SIG-M5 (cell line): ENCODE data around the gene PAF1.

Experiments used
- DNase-seq: peaks from one replicate; lab custom pipeline; 2025; lab: John Stamatoyannopoulos, UW

PAF1 gene

DNA sequence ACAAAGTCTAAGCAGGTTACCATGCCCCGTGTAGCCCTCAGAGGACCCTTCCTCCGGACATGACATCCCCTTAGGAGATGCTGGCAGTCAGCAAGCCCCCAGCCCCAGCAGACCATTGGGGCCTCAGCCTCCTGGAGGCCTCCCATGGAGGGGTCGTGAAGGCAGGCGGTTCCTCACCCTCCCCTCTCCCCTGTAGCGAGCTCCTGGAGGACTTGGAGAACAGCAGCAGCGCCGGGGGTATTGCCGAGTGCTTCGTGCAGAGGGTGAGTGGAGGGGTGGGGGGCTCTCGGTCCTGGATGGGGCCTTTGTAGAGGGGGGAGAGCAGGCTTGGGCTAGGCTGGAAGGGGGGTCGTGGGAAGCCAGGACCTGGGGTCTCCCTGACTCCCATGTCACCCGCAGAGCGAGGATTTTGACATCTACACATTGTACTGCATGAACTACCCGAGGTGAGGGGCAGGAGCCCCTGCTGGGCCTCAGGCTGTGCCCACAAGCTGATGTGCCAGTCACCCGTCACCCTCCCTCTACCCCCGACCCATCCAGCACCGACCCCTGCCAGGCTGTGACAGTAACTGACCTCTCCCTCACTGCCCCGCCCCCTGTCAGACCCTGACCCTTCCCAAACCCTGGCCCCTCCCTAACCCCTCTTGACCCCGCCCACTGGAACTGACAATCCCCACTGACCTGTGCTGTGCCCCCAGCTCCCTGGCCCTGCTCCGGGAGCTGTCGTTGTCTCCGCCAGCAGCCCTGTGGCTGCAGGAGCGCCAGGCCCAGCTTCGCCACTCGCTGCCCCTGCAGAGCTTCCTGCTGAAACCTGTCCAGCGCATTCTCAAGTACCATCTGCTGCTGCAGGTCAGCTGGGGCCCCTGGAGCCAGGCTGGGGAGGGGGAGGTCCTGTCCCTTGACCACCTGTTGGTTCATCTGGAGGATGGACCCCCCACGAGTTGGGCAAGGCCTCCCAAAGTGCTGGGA lies 25.5 kb upstream of the PAF1 start:
- DNase-seq: no peak

DNA sequence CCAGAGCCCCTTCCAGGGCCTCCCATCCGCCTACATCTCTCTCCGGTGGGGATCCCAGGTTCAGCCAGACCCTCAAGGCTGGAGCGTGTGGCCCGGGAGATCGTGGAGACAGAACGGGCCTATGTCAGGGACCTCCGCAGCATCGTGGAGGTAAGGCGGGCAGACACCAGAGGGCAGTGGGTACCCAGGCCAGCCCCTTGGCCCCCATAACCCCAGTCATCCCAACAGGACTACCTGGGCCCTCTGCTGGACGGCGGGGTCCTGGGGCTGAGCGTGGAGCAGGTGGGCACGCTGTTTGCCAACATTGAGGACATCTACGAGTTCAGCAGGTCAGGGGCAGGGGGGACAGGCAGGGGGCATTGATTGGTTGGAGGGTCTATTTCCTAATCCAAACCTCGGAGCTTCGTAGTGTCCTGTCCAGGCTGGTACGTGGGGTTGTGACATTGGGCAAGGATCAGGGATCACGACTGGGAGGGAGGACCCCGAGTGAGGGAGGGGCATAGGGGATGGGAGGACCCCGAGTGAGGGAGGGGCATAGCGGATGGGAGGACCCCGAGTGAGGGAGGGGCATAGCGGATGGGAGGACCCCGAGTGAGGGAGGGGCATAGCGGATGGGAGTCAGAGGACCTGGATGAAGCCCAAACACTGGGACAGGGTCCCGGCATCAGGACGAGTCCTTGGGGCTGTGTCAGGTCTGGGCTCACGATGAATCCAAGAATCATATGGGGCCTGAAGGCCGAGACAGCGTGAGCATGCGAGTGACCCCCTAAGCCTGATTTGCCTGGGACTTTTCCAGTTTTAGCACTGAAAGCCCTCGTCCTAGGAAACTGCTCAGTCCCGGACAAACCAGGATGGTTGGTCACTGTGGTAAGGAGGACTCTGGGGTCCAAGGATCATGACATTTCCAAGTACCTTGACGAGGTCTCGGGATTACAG lies 24.5 kb upstream of the PAF1 start:
- no peak for DNase-seq

DNA sequence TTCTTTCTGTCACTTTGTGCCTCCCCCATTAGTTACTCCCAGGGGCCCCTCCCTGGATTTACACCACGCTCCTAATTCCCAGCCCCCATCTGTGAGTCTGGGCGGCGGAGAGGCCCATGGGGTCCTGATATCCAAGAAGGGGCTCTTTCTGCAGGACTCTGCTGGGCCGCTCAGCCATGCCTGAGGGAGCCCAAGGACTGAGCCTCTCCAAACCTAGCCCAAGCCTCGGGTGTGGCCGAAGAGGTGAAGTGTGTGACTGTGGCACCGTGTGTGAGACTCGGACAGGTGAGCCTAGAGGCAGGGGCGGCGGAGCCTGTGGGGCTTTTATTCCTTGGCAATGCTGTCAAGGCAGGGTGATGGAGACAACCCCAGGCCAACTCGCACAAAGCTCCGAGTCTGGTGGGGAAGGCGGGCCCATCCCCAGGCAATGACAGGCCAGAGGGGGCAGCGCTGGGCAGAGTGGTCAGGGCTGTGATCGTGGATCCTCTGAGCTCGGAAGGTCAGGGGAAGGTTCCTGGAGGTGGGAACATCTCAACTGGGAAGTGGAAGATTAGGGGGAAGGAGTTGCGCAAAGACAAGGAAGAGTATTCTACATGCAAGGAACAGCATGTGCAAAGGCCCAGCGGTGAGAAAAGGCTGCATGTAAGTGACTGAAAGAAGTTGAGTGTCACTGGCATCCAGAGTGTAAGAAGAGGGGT lies 23.2 kb upstream of the PAF1 start:
- no peak for DNase-seq

- no peak for DNase-seq
Observed at GRCh38 chr19:39413272-39413910, 22.5 kb upstream of the PAF1 start.

DNA sequence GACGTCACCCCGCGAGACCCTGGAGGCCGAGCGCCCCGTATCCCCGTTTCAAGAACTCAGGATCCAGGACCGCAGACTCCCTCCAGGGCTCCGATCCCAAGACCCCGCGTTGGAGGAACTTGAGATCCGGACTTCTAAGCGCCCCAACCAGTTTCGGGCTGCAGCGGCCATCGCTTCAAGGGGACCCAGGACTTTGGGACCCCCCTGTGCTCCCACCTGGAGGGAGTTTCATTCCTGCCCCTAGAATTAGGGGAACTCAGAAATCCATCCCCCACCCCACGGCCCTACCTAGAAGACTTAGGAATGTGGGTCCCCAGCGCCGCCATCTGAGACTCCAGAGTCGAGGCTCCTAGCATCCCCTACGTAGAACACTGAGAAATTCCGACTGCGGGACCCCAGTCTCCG lies 22.0 kb upstream of the PAF1 start:
- DNase-seq: no peak

- peak; percentile 94 for DNase-seq
Observed at GRCh38 chr19:39412100-39412866, 21.4 kb upstream of the PAF1 start, which contains the start of gene PLEKHG2. Gene PLEKHG2 (plus strand): TSS chr19:39412669. CDS start chr19:39414087, 1,418 bp downstream.

DNA sequence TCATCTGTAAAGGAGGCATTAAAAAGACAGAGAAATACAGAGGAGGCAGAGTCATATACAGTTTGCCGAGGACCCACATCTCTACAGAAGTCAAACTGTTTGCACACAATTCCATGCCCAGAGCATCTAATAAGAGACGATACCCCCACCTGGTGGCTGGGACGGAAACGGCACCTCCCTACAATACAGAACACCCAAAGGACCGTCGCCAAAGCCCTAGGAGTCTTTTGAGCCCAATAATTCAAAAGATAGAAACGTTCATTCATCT lies 20.9 kb upstream of the PAF1 start:
- DNase-seq: peak; percentile 22

DNA sequence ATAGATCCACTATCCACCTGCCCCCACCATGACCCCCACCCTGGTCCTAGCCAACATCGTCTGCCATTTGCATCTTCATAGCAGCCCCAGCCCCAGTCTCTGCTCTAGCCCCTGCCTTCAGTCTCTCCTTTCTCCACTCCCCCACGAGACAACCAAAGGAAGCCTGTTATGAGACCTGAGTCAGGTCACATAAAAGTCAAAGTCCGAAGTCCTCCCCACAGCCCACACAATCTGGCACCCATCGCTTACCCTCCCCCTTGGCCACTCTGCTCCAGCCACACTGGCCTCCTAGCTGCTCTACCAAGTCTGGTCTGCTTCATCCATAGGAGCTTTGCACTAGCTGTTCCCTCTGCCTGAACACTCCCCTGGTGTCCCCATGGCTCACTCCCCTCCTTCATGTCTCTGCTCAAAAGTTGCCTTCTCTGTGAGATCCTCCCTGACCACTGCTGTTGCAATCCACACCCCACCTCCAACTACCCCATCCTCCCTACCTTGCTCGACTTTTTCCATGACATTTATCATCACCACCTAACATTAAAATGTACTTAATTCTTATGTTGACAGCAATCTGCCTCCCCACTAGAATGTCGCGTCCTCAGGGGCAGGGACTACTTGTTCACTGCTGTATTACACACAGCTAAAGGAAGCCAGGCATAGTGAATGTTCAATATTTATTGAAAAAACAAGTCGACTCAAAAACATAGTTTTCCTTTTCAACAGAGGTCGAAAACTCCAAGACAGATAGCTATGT lies 20.4 kb upstream of the PAF1 start:
- DNase-seq: no peak

- DNase-seq: no peak
Observed at GRCh38 chr19:39410831-39411080, 19.9 kb upstream of the PAF1 start.

DNA sequence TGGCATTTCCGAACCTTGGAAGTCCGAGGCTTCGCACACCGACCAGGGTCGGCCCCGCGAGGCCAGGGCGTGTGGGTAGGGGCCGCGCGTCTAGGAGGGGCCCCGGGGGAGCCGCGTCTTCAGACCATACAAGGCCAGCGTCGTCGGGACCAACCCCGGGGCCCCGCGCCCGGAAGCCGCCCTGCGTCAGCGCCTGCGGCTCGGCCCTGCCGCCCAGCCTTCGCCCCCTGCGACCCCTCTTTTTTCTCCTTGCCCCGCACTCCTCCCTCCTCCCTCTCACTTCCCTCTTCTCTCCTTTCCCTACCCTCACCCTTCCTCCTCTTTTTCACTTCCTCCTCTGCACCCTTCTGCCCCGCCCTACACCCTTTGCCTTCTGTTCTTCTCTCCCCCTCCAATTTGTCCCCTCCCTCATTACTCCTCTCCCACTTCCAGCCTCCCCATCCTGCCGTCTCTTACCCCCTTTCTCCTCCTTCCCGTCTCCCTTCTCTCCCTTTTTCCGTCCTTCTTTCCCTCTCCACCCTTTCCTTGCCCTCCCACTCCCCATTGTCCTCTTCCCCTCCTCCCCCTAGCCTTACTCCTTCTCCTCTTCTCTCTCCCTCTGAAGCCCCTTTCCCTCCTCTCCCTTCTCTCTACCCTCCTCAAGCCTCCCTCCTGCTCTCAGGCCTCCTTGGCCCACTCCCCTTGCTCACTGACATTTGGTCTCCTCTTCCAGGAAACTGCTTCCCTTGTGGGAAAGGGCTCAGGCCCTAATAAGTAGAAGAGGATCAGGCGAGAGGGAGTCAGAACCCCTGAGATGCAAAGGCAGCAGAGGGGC lies 19.3 kb upstream of the PAF1 start:
- DNase-seq: peak; percentile 36

GRCh38 chr19:39409208-39410016 lies 18.5 kb upstream of the PAF1 start:
- no peak for DNase-seq

DNA sequence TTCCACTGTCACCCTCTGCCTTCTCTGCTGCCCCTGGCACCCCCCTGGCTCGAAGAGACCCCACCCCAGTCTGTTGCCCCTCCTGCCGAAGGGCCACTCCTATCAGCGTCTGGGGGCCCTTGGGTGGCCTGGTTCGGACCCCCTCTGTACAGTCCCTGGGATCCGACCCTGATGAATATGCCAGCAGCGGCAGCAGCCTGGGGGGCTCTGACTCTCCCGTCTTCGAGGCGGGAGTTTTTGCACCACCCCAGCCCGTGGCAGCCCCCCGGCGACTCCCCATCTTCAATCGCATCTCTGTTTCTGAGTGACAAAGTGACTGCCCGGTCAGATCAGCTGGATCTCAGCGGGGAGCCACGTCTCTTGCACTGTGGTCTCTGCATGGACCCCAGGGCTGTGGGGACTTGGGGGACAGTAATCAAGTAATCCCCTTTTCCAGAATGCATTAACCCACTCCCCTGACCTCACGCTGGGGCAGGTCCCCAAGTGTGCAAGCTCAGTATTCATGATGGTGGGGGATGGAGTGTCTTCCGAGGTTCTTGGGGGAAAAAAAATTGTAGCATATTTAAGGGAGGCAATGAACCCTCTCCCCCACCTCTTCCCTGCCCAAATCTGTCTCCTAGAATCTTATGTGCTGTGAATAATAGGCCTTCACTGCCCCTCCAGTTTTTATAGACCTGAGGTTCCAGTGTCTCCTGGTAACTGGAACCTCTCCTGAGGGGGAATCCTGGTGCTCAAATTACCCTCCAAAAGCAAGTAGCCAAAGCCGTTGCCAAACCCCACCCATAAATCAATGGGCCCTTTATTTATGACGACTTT lies 17.7 kb upstream of the PAF1 start:
- DNase-seq: no peak

DNA sequence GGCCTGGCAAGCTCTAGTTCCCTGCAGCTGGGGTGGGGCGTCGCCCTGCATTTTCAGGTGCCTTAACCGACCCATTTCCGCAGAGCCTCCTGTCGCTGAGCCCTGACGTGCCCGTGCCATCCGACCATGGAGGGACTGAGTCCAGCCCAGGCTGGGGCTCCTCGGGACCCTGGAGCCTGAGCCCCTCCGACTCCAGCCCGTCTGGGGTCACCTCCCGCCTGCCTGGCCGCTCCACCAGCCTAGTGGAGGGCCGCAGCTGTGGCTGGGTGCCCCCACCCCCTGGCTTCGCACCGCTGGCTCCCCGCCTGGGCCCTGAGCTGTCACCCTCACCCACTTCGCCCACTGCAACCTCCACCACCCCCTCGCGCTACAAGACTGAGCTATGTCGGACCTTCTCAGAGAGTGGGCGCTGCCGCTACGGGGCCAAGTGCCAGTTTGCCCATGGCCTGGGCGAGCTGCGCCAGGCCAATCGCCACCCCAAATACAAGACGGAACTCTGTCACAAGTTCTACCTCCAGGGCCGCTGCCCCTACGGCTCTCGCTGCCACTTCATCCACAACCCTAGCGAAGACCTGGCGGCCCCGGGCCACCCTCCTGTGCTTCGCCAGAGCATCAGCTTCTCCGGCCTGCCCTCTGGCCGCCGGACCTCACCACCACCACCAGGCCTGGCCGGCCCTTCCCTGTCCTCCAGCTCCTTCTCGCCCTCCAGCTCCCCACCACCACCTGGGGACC lies 16.9 kb upstream of the PAF1 start:
- no peak for DNase-seq

GRCh38 chr19:39407410-39407659 lies 16.4 kb upstream of the PAF1 start:
- no peak for DNase-seq

DNA sequence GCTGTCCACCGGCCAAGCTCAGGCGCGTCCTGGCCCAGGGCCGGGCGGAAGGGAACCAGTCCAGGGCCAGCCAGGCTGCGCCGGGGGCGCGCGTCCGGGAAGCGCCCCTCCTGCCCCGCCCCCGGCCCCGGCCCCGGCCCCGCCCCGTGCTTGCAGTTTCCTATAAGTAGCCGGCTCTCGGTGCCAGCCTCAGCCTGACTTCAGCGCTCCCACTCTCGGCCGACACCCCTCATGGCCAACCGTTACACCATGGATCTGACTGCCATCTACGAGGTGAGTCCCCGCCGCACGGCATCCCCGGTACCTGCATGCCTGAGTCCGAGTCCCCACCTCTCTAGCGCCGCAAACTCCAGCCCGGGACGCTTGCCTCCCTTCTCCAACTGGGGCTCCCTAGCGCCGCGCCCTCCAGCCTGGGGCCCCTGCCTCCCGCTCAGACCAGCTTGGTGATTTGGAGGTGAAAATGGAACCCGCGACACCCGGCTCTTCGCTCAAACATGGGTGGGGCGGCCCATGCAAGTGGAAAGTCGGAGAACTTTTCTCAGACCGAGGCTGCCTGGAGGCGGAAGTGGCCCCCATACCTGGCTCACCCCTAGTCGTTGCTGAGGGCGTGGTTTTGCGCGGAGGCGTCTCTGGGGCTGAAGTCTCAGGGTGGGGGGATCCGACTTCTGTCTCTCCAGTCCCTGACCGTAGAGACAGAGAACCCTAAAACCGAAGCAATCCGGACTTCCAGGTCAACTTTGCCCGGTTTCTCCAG lies 15.9 kb upstream of the PAF1 start, which contains the start of gene ZFP36:
Gene ZFP36, plus strand, starts transcription at position 192 of the 754 bp plus-strand sequence. Its CDS starts 58 bp downstream, at position 250.
- DNase-seq: no peak

DNA sequence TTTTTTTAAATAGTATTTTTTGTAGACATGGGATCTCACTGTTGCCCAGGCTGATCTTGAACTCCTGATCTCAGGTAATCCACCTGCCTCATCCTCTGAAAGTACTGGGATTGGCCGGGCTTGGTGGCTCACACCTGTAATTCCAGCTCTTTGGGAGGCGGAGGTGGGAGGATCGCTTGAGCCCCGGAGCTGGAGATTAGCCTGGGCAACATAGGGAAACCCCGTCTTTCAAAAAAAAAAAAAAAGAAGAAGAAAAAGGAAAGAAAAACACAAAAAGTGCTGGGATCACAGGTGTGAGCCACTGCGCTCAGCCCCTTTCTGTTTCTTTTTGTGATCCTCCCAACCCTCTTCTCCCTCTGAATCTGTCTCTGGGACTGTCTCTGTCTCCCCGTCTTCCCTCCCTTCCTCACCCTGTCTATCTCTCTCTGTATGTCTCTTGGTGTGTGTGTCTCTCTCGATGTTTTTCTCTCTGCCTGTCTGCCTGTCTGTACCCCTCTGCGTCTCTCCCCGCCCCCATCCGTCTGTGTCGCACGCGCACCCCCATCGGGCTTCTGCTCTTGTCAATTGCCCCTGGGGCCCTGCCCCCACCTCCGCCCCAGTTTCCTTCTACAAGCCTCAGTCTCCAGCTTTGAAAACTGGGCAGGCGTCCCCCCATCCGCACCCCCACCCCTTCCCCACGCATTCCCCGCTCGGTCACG lies 15.2 kb upstream of the PAF1 start:
- no peak for DNase-seq
